ENCODE data around the gene INSC. TPM values are rescaled to one million over a fixed set of nuclear protein-coding genes. Genes with fewer than 3 reads are reported as not detected.

INSC gene
- total and polyA plus RNA-seq, 2 of the 4 experiments (the other 2 are of a cell fraction) = 0.53 to 1.4 TPM

DNA sequence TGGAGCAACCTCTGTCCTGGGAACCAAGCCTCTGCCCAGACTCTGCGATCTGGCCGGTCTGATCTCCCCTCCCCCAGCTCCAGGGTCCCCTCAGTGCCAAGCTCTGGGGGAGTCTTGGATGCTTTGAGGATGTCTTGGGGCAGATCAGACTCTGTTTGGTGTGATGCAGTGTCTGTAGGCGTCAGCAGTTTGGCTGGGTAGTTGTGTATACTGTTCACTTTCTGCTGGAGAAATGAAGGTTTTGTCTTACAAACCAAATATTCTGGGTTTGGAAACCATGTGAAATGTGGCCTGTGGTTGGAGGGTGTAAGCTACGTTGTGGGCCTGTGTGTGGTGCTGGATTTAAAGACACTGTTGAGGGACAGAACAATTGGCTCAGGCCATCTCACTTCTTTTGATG is 4.6 kb downstream of the INSC start:
- dilution Hi-C loops (cut with HindIII; ENCODE audit: low sequenced_read_pairs, unreplicated experiment) = no loop called here
- ChIA-PET CTCF (interaction anchor here (0.8 kb wide), 1 partner anchor 1410 kb away, joined by 3 read pairs; no protein-coding TSS in a partner anchor), POLR2A (ENCODE audit: unreplicated experiment) (no interaction called here)
- Histone ChIP-seq H3K27ac (ENCODE audit: insufficient read depth, low read length) (no peak overlapping the region), H3K4ac (ENCODE audit: low read depth, low read length) (peak overlapping the region; percentile 33), H4K20me1 (ENCODE audit: insufficient read depth, low read length) (no peaks in the 10 kb centered on the region), H3K4me2 (ENCODE audit: low read depth, low read length) (no peak overlapping the region), H3K9ac (ENCODE audit: low read depth, low read length) (no peak overlapping the region), H3K18ac (ENCODE audit: low read depth, low read length) (no peak overlapping the region), H4K5ac (ENCODE audit: low read depth, low read length) (no peak overlapping the region), H3K36me3 (ENCODE audit: control insufficient read depth, insufficient read depth, low read length) (no peaks in the 10 kb centered on the region), H3K14ac (replicated peaks; ENCODE audit: low read depth, low read length) (peak overlapping the region; percentile 1), H4K91ac (ENCODE audit: insufficient read depth, low read depth, low read length) (0 out of 2 replicates have a peak overlapping the region, but pooled peaks have one; percentile 60), H3K4me1 (ENCODE audit: control insufficient read depth, insufficient read depth, low read length) (peaks cover 13% of the 10 kb centered on the region), H2AFZ (replicated peaks; ENCODE audit: low read length, poor library complexity) (peak overlapping the region; percentile 27), H3K56ac (ENCODE audit: extremely low read depth, insufficient read depth, low read length) (no peak overlapping the region), H3K79me1 (ENCODE audit: low read depth in 1 of 2, low read length in 2 of 2) (peaks cover 0 to 21% of the 10 kb centered on the region in 2 experiments; a peak in 1 of 4 replicates), H2AK9ac (replicated peaks; ENCODE audit: low read depth, low read length, poor library complexity) (no peak overlapping the region), H2BK120ac (ENCODE audit: low read depth, low read length) (peak overlapping the region; percentile 57; the same call in 1 of the 2 replicates), H3K23ac (ENCODE audit: low read depth, low read length) (0 out of 2 replicates have a peak overlapping the region, but pooled peaks have one; percentile 62), H2BK5ac (ENCODE audit: low read depth, low read length, poor library complexity, severe bottlenecking) (no peak overlapping the region), H2AK5ac (ENCODE audit: low read depth, low read length) (peak overlapping the region; percentile 35; the same call in 1 of the 2 replicates), H2BK15ac (ENCODE audit: low read depth, low read length) (peak overlapping the region; percentile 65; the same call in 1 of the 3 replicates), H3K4me3 (ENCODE audit: insufficient read depth, low read depth, low read length) (no peak overlapping the region), H2BK20ac (ENCODE audit: low read depth, low read length) (peak overlapping the region; percentile 79), H3K9me3 (ENCODE audit: control insufficient read depth, insufficient read depth, low read length) (no peaks in the 10 kb centered on the region), H4K8ac (ENCODE audit: low read depth in 2 of 2, low read length in 2 of 2) (peak overlapping the region in 1 of 2 experiments; percentile 46; a peak in 1 of 4 replicates), H3K9me1 (ENCODE audit: insufficient read depth, low read length) (peaks cover 26% of the 10 kb centered on the region), H3K27me3 (ENCODE audit: control insufficient read depth, insufficient read depth, low read length) (no peaks in the 10 kb centered on the region)
- peak; percentile 9; the same call in 1 of the 2 replicates for ATAC-seq (ENCODE audit: low read depth)
- TF ChIP-seq CTCF (conservative IDR thresholded peaks at IDR 0.05; ENCODE audit: low read depth, low read length) (no peak), NFE2L2 (IDR thresholded peaks at IDR 0.05; ENCODE audit: low read depth, low read length) (no peak), RCOR1 (IDR thresholded peaks at IDR 0.05; ENCODE audit: insufficient replicate concordance, low read length) (no peak), MAZ (IDR thresholded peaks at IDR 0.05; ENCODE audit: borderline replicate concordance, low read depth, low read length) (no peak), BHLHE40 (IDR thresholded peaks at IDR 0.05; ENCODE audit: low read depth, low read length) (no peak), USF2 (IDR thresholded peaks at IDR 0.05; ENCODE audit: low read depth, low read length) (no peak), RAD21 (IDR thresholded peaks at IDR 0.05; ENCODE audit: low read length) (no peak), FOS (IDR thresholded peaks at IDR 0.05; ENCODE audit: low read depth, low read length) (no peak), RFX5 (IDR thresholded peaks at IDR 0.05; ENCODE audit: low read depth, low read length) (no peak), POLR2A (IDR thresholded peaks at IDR 0.05; ENCODE audit: low read depth, low read length) (no peak), MXI1 (IDR thresholded peaks at IDR 0.05; ENCODE audit: borderline replicate concordance, low read depth, low read length) (no peak), CEBPB (IDR thresholded peaks at IDR 0.05; ENCODE audit: low read depth, low read length) (no peak), SMC3 (IDR thresholded peaks at IDR 0.05; ENCODE audit: low read depth, low read length) (no peak), MAFK (IDR thresholded peaks at IDR 0.05; ENCODE audit: low read depth, low read length) (no peak), CHD1 (IDR thresholded peaks at IDR 0.05; ENCODE audit: low read depth, low read length) (no peak)
- TF ChIP-seq, protein P1, sequence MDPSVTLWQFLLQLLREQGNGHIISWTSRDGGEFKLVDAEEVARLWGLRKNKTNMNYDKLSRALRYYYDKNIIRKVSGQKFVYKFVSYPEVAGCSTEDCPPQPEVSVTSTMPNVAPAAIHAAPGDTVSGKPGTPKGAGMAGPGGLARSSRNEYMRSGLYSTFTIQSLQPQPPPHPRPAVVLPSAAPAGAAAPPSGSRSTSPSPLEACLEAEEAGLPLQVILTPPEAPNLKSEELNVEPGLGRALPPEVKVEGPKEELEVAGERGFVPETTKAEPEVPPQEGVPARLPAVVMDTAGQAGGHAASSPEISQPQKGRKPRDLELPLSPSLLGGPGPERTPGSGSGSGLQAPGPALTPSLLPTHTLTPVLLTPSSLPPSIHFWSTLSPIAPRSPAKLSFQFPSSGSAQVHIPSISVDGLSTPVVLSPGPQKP (IDR thresholded peaks at IDR 0.05; ENCODE audit: borderline replicate concordance, low read depth, low read length) = no peak
- 67% methylated on average over 1 of the region's 4 CpGs; no CpG with 5 or more reads in 1 of the 2 experiments for WGBS, 2 experiments (ENCODE audit: extremely low coverage in 2 of 2, insufficient read length in 1 of 2)
- peak; percentile 20 for DNase-seq
- no TSS peak for BruUV-seq (replicated peaks)
- intact Hi-C loops (cut with micrococcal nuclease) = no loop called here
- in situ Hi-C loops (cut with MboI; ENCODE audit: low sequenced_read_pairs) = no loop called here
